T-helper 1 cell treated with Interleukin-12 subunit alpha and Interleukin-12 subunit beta and Interleukin-4 antibody, amounts not matched to agents 30 μg/mL and 1 μg/mL, for 36 hours (primary cell): ENCODE data around the gene FARP1.

Experiments
- H3K27ac Mint-ChIP-seq: one replicate; pipeline ENCODE4 v1.8.0; 2021; ENCODE audit warnings: mild to moderate bottlenecking, mixed read lengths
- H3K27me3 Mint-ChIP-seq: one replicate; pipeline ENCODE4 v1.8.0; 2021; ENCODE audit warnings: low read depth, mixed read lengths
- H3K36me3 Mint-ChIP-seq: one replicate; pipeline ENCODE4 v1.8.0; 2021; ENCODE audit warnings: low read depth, mixed read lengths
- H3K4me1 Mint-ChIP-seq: one replicate; pipeline ENCODE4 v1.8.0; 2021; ENCODE audit warnings: low read depth, mixed read lengths
- H3K4me3 Mint-ChIP-seq: one replicate; pipeline ENCODE4 v1.8.0; 2021; ENCODE audit warnings: mild to moderate bottlenecking, moderate library complexity, mixed read lengths
- H3K9me3 Mint-ChIP-seq: one replicate; pipeline ENCODE4 v1.8.0; 2021; ENCODE audit warnings: mixed read lengths

The FARP1 gene

DNA sequence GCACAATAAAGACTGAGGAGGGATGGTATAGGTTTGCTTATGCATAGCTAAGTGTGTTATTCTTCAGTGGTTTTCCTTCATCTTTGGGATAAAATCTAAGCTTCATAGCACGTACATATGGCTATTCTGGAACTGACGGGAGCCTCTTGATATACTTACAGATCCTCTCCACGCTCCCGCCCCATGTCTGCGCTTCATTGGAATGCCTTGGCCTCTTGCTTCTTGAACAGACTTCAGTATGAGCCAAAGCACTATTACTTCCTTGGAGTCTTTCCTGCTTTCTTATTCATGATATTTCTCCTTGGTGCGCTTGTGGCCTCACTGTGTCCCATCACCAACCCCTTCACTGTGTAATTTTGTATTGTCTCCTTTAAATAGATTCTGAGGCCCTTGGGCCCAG is 145.3 kb downstream of the FARP1 start:
- Mint-ChIP-seq H3K27me3 (no peaks in the 10 kb centered on the region), H3K27ac (no peak overlapping the region), H3K4me1 (no peaks in the 10 kb centered on the region), H3K36me3 (no peaks in the 10 kb centered on the region), H3K9me3 (no peaks in the 10 kb centered on the region), H3K4me3 (no peak overlapping the region)

GRCh38 chr13:98289339-98289945 is 146.5 kb downstream of the FARP1 start:
- Mint-ChIP-seq H3K27me3 (no peaks in the 10 kb centered on the region), H3K4me1 (no peaks in the 10 kb centered on the region), H3K27ac (no peak overlapping the region), H3K4me3 (no peak overlapping the region), H3K36me3 (no peaks in the 10 kb centered on the region), H3K9me3 (no peaks in the 10 kb centered on the region)

GRCh38 chr13:98290261-98290660 is 147.4 kb downstream of the FARP1 start:
- no peak overlapping the region for H3K4me3 Mint-ChIP-seq
- no peaks in the 10 kb centered on the region for H3K9me3 Mint-ChIP-seq
- H3K36me3 Mint-ChIP-seq, result no peaks in the 10 kb centered on the region
- no peaks in the 10 kb centered on the region for H3K27me3 Mint-ChIP-seq
- H3K27ac Mint-ChIP-seq, result no peak overlapping the region
- H3K4me1 Mint-ChIP-seq, result no peaks in the 10 kb centered on the region

GRCh38 chr13:98291658-98292057 is 148.8 kb downstream of the FARP1 start:
- Mint-ChIP-seq H3K4me3 (no peak overlapping the region), H3K9me3 (no peaks in the 10 kb centered on the region), H3K4me1 (no peaks in the 10 kb centered on the region), H3K27ac (no peak overlapping the region), H3K36me3 (no peaks in the 10 kb centered on the region), H3K27me3 (peaks cover 4% of the 10 kb centered on the region)

- Mint-ChIP-seq H3K27me3 (peaks cover 8% of the 10 kb centered on the region), H3K4me3 (no peak overlapping the region), H3K4me1 (no peaks in the 10 kb centered on the region), H3K9me3 (no peaks in the 10 kb centered on the region), H3K36me3 (no peaks in the 10 kb centered on the region), H3K27ac (no peak overlapping the region)
Observed at GRCh38 chr13:98293103-98293502, 150.2 kb downstream of the FARP1 start.

DNA sequence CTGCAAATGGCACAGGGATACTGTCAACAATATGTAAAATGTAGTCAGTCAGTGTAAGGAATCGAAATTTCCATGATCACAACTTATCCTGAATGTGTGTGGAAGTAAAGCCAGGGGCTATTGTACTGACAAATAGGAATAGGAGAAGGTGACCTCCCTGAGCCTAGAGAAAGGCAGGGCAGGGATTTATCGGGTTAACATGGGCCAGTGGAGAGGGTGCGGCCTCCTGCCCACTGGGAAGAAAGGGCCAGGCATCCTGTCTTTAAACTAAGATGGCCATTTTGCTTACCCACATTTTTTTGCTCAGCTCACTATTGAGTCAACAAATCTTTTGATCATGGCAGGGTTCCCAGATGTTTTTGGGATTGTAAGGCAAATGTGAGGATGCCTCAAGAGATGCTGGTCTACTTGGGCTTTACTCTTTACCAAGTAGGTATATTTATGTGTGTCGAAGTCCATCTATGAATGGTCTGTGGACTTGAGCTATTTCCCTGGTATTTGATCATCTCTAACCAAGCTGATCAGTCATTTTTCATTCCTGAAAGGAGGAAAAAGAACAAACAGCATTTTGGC is 150.8 kb downstream of the FARP1 start:
- peaks cover 8% of the 10 kb centered on the region for H3K27me3 Mint-ChIP-seq
- no peak overlapping the region for H3K27ac Mint-ChIP-seq
- no peak overlapping the region for H3K4me3 Mint-ChIP-seq
- H3K36me3 Mint-ChIP-seq, result no peaks in the 10 kb centered on the region
- no peaks in the 10 kb centered on the region for H3K4me1 Mint-ChIP-seq
- no peaks in the 10 kb centered on the region for H3K9me3 Mint-ChIP-seq

GRCh38 chr13:98295371-98295770 is 152.5 kb downstream of the FARP1 start:
- Mint-ChIP-seq H3K36me3 (no peaks in the 10 kb centered on the region), H3K9me3 (no peaks in the 10 kb centered on the region), H3K4me1 (no peaks in the 10 kb centered on the region), H3K27ac (no peak overlapping the region), H3K4me3 (no peak overlapping the region), H3K27me3 (peaks cover 8% of the 10 kb centered on the region)

DNA sequence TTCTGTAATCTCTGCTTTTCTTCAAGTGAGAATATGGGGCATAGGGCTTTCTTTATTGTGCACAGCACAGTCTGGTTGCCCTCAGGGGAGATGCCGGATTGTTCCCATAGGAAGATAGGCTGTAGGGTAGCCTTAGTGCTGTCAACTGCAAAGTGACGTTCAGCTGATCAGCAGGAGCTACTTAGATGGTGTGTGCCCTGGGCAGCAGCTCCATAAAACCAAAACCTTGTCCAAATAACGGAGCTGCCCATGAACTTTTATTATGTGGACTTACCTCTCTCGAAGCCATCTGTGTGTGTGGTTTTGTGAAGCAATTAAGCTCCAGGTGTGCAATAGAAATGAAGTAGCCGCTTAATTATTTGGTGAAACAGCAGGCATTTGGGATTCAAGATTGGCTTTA is 154.2 kb downstream of the FARP1 start:
- peaks cover 8% of the 10 kb centered on the region for H3K27me3 Mint-ChIP-seq
- no peak overlapping the region for H3K27ac Mint-ChIP-seq
- H3K9me3 Mint-ChIP-seq, result no peaks in the 10 kb centered on the region
- no peaks in the 10 kb centered on the region for H3K36me3 Mint-ChIP-seq
- no peak overlapping the region for H3K4me3 Mint-ChIP-seq
- H3K4me1 Mint-ChIP-seq, result no peaks in the 10 kb centered on the region

- H3K4me3 Mint-ChIP-seq, result no peak overlapping the region
- H3K9me3 Mint-ChIP-seq, result no peaks in the 10 kb centered on the region
- no peaks in the 10 kb centered on the region for H3K36me3 Mint-ChIP-seq
- H3K4me1 Mint-ChIP-seq, result no peaks in the 10 kb centered on the region
- H3K27ac Mint-ChIP-seq, result no peak overlapping the region
- H3K27me3 Mint-ChIP-seq, result peaks cover 8% of the 10 kb centered on the region
Observed at GRCh38 chr13:98297745-98298144, 154.9 kb downstream of the FARP1 start.

- no peaks in the 10 kb centered on the region for H3K4me1 Mint-ChIP-seq
Observed at GRCh38 chr13:98298599-98298998, 155.7 kb downstream of the FARP1 start.

GRCh38 chr13:98299235-98299965 is 156.5 kb downstream of the FARP1 start:
- Mint-ChIP-seq H3K27ac (no peak overlapping the region), H3K4me1 (no peaks in the 10 kb centered on the region), H3K36me3 (no peaks in the 10 kb centered on the region), H3K9me3 (no peaks in the 10 kb centered on the region), H3K4me3 (no peak overlapping the region), H3K27me3 (peaks cover 8% of the 10 kb centered on the region)

More at GRCh38 chr13:98298599-98298998, 155.7 kb downstream of the FARP1 start:
- H3K36me3 Mint-ChIP-seq, result no peaks in the 10 kb centered on the region
- H3K27me3 Mint-ChIP-seq, result peaks cover 8% of the 10 kb centered on the region
- no peak overlapping the region for H3K27ac Mint-ChIP-seq
- H3K9me3 Mint-ChIP-seq, result no peaks in the 10 kb centered on the region
- no peak overlapping the region for H3K4me3 Mint-ChIP-seq

DNA sequence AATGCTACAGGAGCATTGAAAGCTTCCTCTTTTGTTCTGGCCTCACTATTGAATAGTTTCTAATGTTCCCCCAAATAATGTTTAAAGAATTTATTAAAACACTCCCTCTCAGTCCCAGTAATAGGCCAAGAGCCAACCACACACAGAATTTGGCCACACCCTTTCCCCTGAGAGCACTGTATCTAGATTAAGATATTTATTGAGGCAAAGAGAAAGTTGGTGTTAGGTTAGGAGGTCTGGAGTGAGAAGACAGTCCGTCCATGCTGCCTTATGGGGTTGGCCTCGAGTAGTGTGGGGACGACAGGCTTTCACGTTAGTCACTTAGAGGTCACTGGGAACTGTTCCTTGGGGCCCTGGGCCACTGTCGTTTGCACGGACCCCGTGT is 157.1 kb downstream of the FARP1 start:
- H3K9me3 Mint-ChIP-seq, result no peaks in the 10 kb centered on the region
- no peaks in the 10 kb centered on the region for H3K4me1 Mint-ChIP-seq

DNA sequence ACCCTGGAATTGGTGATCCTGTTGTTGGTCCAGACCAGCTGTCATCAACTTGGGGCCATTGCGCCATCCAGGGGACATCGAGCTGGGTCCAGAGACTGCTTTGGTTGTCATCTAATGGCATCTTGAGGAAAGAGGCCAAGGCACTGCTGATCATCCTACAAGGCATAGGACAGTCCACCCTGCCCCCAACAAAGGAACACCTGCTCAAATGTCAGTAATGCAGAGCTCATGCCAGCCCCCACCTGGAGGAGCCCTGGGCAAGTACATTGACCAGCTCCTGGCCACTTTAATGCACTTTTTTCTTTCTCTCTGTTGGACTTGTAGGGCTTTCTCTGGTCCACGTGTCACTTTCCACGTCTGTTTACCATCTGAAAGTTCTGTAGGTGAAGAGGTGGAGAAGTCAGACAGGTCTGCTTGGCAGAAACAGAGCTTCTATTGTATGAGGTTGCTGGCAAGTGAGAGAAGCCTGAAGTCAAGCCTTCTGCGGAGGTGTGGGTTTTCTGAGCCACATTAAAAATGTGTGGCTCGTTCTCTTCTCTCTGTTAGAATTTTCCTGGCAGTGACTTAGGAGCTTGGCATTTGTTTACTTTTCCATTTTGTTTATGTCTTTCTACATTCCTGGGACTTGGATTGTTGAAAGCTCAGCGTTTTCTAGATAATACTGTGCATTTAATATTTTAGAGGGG is 158.2 kb downstream of the FARP1 start:
- H3K36me3 Mint-ChIP-seq, result no peaks in the 10 kb centered on the region
- peaks cover 7% of the 10 kb centered on the region for H3K27me3 Mint-ChIP-seq
- H3K4me1 Mint-ChIP-seq, result no peaks in the 10 kb centered on the region
- no peaks in the 10 kb centered on the region for H3K9me3 Mint-ChIP-seq
- H3K4me3 Mint-ChIP-seq, result no peak overlapping the region
- no peak overlapping the region for H3K27ac Mint-ChIP-seq

More for the DNA sequence above, 157.1 kb downstream of the FARP1 start:
- Mint-ChIP-seq H3K36me3 (no peaks in the 10 kb centered on the region), H3K27ac (no peak overlapping the region), H3K4me3 (no peak overlapping the region), H3K27me3 (peaks cover 8% of the 10 kb centered on the region)

- H3K27ac Mint-ChIP-seq, result no peak overlapping the region
- no peak overlapping the region for H3K4me3 Mint-ChIP-seq
- peaks cover 4% of the 10 kb centered on the region for H3K27me3 Mint-ChIP-seq
- no peaks in the 10 kb centered on the region for H3K4me1 Mint-ChIP-seq
- H3K9me3 Mint-ChIP-seq, result no peaks in the 10 kb centered on the region
- H3K36me3 Mint-ChIP-seq, result no peaks in the 10 kb centered on the region
Observed at GRCh38 chr13:98301721-98302120, 158.8 kb downstream of the FARP1 start.

- H3K27me3 Mint-ChIP-seq, result no peaks in the 10 kb centered on the region
- no peaks in the 10 kb centered on the region for H3K9me3 Mint-ChIP-seq
- H3K36me3 Mint-ChIP-seq, result no peaks in the 10 kb centered on the region
- H3K4me3 Mint-ChIP-seq, result no peak overlapping the region
- H3K4me1 Mint-ChIP-seq, result no peaks in the 10 kb centered on the region
- H3K27ac Mint-ChIP-seq, result no peak overlapping the region
Observed at GRCh38 chr13:98303858-98304257, 161.0 kb downstream of the FARP1 start.
